ENCODE data around the gene RSPH3. TPM values are rescaled to one million over a fixed set of nuclear protein-coding genes. Genes with fewer than 3 reads are reported as not detected.

The RSPH3 gene
- total RNA-seq, 6 donors from 2014 or later: 14.7 to 22.0 (median 18.2) TPM

DNA sequence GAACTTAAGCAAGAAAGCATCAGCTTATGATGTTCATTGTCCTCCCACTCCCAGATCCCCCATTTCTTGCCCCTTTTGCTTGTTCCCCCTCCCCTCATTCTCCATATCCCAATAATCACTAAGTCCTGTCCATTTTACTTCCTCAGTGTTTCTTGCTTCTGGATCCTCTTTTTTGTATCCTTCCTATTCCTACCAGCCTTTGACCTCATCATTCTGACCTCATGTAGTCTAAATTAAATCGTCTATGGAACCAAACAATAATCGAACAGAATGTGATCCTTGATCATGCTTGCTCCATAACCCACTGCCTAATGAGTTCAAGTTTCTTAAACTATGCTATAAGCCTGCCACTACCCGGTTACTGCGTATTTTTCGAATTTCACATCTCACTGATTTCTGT, 5.4 kb upstream of the RSPH3 start:
- no peaks in the 10 kb centered on the region for H3K36me3 ChIP-seq
- ATAC-seq (ENCODE audit: low FRiP score in 2 of 2): no peak
- H3K27me3 ChIP-seq: no peaks in the 10 kb centered on the region

DNA sequence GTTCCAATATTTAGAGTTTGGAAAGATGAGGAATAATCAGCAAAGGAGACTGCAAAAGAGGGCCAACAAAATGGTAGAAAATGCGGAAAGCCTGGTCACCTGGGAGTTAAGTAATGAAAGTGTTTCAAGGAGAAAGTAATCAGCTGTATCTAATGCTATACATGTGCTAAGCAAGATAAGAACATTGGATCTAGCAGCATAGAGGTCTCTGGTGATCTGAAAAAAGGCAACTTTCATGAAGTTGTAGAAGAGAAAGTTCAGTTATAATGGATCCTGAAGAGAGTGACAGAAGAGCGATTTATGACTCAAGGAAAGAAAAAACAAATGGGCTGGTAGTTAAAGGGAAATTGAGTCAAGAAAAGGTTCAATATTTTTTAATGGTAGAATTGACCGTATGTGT, 4.6 kb upstream of the RSPH3 start:
- no peaks in the 10 kb centered on the region for H3K9me3 ChIP-seq
- no peak for DNase-seq
- no peak overlapping the region for H3K27ac ChIP-seq
- H3K4me3 ChIP-seq: no peak overlapping the region
- WGBS, 2 donors: 64 to 78% methylated on average over 3 of the region's 3 CpGs
- TF ChIP-seq POLR2AphosphoS5 (IDR thresholded peaks at IDR 0.05) (no peak), POLR2A (IDR thresholded peaks at IDR 0.05) (no peak), EP300 (IDR thresholded peaks at IDR 0.05) (no peak)
- TF ChIP-seq, protein P1, sequence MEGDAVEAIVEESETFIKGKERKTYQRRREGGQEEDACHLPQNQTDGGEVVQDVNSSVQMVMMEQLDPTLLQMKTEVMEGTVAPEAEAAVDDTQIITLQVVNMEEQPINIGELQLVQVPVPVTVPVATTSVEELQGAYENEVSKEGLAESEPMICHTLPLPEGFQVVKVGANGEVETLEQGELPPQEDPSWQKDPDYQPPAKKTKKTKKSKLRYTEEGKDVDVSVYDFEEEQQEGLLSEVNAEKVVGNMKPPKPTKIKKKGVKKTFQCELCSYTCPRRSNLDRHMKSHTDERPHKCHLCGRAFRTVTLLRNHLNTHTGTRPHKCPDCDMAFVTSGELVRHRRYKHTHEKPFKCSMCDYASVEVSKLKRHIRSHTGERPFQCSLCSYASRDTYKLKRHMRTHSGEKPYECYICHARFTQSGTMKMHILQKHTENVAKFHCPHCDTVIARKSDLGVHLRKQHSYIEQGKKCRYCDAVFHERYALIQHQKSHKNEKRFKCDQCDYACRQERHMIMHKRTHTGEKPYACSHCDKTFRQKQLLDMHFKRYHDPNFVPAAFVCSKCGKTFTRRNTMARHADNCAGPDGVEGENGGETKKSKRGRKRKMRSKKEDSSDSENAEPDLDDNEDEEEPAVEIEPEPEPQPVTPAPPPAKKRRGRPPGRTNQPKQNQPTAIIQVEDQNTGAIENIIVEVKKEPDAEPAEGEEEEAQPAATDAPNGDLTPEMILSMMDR (IDR thresholded peaks at IDR 0.05): no peak
- H3K4me1 ChIP-seq: peaks cover 0 to 19% (median 13%) of the 10 kb centered on the region in 4 donors
- H3K36me3 ChIP-seq: no peaks in the 10 kb centered on the region
- ATAC-seq (ENCODE audit: low FRiP score in 2 of 2): no peak
- no peaks in the 10 kb centered on the region for H3K27me3 ChIP-seq

More for the DNA sequence above, 5.4 kb upstream of the RSPH3 start:
- 86 to 88% methylated on average over 5 of the region's 5 CpGs for WGBS, 2 donors
- Histone ChIP-seq H3K4me3 (no peak overlapping the region), H3K9me3 (no peaks in the 10 kb centered on the region), H3K4me1 (peaks cover 0 to 14% (median 10%) of the 10 kb centered on the region in 4 donors), H3K27ac (no peak overlapping the region)
- TF ChIP-seq POLR2AphosphoS5 (IDR thresholded peaks at IDR 0.05) (no peak), EP300 (IDR thresholded peaks at IDR 0.05) (no peak), POLR2A (IDR thresholded peaks at IDR 0.05) (no peak)
- TF ChIP-seq, protein P1 (IDR thresholded peaks at IDR 0.05): no peak
- no peak for DNase-seq

GRCh38 chr6:159002432-159003155, 2.6 kb upstream of the RSPH3 start:
- TF ChIP-seq POLR2A (IDR thresholded peaks at IDR 0.05) (no peak), EP300 (IDR thresholded peaks at IDR 0.05) (no peak), POLR2AphosphoS5 (IDR thresholded peaks at IDR 0.05) (no peak)
- TF ChIP-seq, protein P1 (IDR thresholded peaks at IDR 0.05): no peak
- no peaks in the 10 kb centered on the region for H3K36me3 ChIP-seq
- no peak overlapping the region for H3K4me3 ChIP-seq
- H3K9me3 ChIP-seq: no peaks in the 10 kb centered on the region
- DNase-seq (no peak), ATAC-seq (ENCODE audit: low FRiP score in 2 of 2) (no peak)
- H3K27me3 ChIP-seq: no peaks in the 10 kb centered on the region
- peaks cover 0 to 23% (median 14%) of the 10 kb centered on the region in 4 donors for H3K4me1 ChIP-seq
- no peak overlapping the region for H3K27ac ChIP-seq
- 87 to 89% methylated on average over 12 of the region's 12 CpGs for WGBS, 2 donors

DNA sequence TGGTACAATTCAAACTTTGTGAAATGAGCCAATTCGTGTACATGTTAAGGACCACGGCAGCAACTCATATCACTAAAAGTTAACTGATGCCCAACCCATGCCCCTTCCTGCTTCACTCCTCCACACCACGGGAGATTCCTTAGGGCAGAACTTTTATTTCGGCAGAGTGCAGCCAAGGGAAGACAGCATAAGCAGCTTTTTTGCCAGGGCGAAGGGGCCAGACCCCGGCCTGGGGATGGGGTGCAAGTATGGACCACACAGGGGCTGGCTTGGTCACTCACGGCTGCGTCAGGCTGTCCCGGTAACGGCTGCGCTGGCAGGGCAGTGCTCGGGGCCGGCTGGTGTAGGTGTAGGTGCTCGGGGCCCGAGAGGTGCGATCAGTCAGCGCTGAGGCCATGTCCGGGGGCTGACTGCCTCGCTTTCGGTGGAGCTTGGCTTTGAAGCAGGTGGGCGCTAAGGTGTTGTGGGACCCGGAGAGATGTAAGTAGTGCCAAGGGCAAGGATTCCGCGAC, 792 bp downstream of the RSPH3 start:
- Histone ChIP-seq H3K27me3 (no peaks in the 10 kb centered on the region), H3K9me3 (no peaks in the 10 kb centered on the region), H3K27ac (peak overlapping the region; percentile 82 to 92 (median 87)), H3K36me3 (no peaks in the 10 kb centered on the region), H3K4me1 (peaks cover 0 to 23% (median 14%) of the 10 kb centered on the region in 4 donors), H3K4me3 (peak overlapping the region; percentile 55 to 85 (median 80))
- DNase-seq: peak in 1 of 2 donors; percentile 50
- 0 to 2% methylated on average over 13 to 24 of the region's 24 CpGs for WGBS, 2 donors
- peak; percentile 42 to 68 for ATAC-seq (ENCODE audit: low FRiP score in 2 of 2)
- TF ChIP-seq, protein P1 (IDR thresholded peaks at IDR 0.05): no peak
- TF ChIP-seq POLR2AphosphoS5 (IDR thresholded peaks at IDR 0.05) (no peak), POLR2A (IDR thresholded peaks at IDR 0.05) (no peak), EP300 (IDR thresholded peaks at IDR 0.05) (no peak)
